Esophagus muscularis mucosa (tissue), 4 donors: ENCODE measurements around the gene MRPL23. TPM values are rescaled to one million over a fixed set of nuclear protein-coding genes. Genes with fewer than 3 reads are reported as not detected.

ENCODE experiments used
- DNase-seq: peaks from one replicate; pipeline ENCODE4 v3.0.0-alpha.2; 2017; ENCODE audit errors: extremely low spot score
- H3K27ac ChIP-seq, 4 donors: fragments of 200-600 bp; sonication (generic); replicated peaks in 1 of 4; 1 replicate in 3 of 4; 2 replicates in 1 of 4; pipeline ENCODE4 v1.5.1; 2016 to 2019; ENCODE audit warnings: mild to moderate bottlenecking in 1 of 4
- H3K27me3 ChIP-seq, 4 donors: fragments of 200-600 bp; sonication (generic); one replicate each; pipeline versions ENCODE4 v1.5.1 to v1.6.0; 2016 to 2019
- H3K36me3 ChIP-seq, 4 donors: fragments of 200-600 bp; sonication (generic); one replicate each; pipeline ENCODE4 v1.5.1; 2016 to 2019
- H3K4me1 ChIP-seq, 4 donors: fragments of 200-600 bp; sonication (generic); one replicate each; pipeline ENCODE4 v1.5.1; 2016 to 2019
- H3K4me3 ChIP-seq, 4 donors: fragments of 200-600 bp; sonication (generic); 1 replicate in 2 of 4; 2 replicates in 2 of 4; pipeline ENCODE4 v1.5.1; 2016 to 2019; ENCODE audit warnings: mild to moderate bottlenecking in 4 of 4, moderate library complexity in 1 of 4
- H3K9me3 ChIP-seq, 4 donors: fragments of 200-600 bp; sonication (generic); 1 replicate in 3 of 4; 2 replicates in 1 of 4; pipeline ENCODE4 v1.5.1; 2016 to 2019
- EP300 ChIP-seq: sonication (generic); formaldehyde crosslinking; IDR thresholded peaks from one replicate; pipeline ENCODE4 v1.6.1; 2017; ENCODE audit warnings: antibody characterized with exemption
- POLR2A ChIP-seq: fragments of 450-650 bp; IDR thresholded peaks from one replicate; pipeline ENCODE4 v1.6.1; 2017; ENCODE audit warnings: antibody characterized with exemption, moderate library complexity, mild to moderate bottlenecking, low read depth
- POLR2AphosphoS5 ChIP-seq, 2 donors: sonication (generic); formaldehyde crosslinking; IDR thresholded peaks; one replicate each; pipeline ENCODE4 v1.6.1; 2017; ENCODE audit warnings: antibody characterized with exemption in 2 of 2
- WGBS: methylation state at CpG from one replicate; pipeline ENCODE4 v1.1.5; 2018; 5-methylcytosine and 5-hydroxymethylcytosine counted together
- intact Hi-C: fragments of 100-400 bp; cut with DNase I; formaldehyde crosslinking; loops from one replicate; pipeline ENCODE4 v1.15.1; 2023
- total RNA-seq, 4 donors: library from RNA; depleted of rRNA; stranded (reverse); fragments of >200 nt; gene quantifications; one replicate each; pipeline versions ENCODE4 v1.1.0 to v1.2.1, GENCODE V29; 2016
- TF ChIP-seq, protein P1 (sequence below), 3 experiments: fragments of 200-600 bp in 2 of 3; fragments of 450-650 bp in 1 of 3; sonication (generic) in 2 of 3; IDR thresholded peaks; one replicate each; pipeline ENCODE4 v1.5.1; 2017 to 2019; ENCODE audit warnings: antibody characterized with exemption in 3 of 3, mild to moderate bottlenecking in 2 of 3, moderate library complexity in 1 of 3

Gene MRPL23
- total RNA-seq, 4 donors from 2014 or later = 82.0 to 153 (median 92.4) TPM

DNA sequence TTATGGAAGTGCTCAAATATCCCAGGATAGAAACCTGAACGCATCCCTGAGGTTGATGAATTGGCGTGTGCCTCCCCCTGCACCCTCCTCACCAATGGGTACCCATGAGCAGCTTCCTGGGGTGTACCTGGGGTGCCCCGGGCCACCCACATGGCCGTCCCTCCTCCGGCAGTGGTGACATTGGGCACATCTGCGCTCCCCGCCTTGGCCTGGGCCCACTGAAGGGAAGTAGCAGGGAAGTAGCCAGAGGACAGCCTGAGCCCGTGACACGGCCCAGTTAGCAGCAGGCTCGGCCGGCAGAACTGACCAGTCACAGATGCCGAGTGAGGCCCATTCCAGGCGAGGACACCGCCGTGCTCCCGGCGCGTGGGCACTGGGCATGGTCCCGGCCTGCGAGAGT lies 16.7 kb downstream of the MRPL23 start:
- no peaks in the 10 kb centered on the region for H3K36me3 ChIP-seq
- H3K9me3 ChIP-seq = no peaks in the 10 kb centered on the region
- intact Hi-C loops = no loop called here
- H3K27me3 ChIP-seq = no peaks in the 10 kb centered on the region
- no peak overlapping the region for H3K27ac ChIP-seq
- TF ChIP-seq EP300 (no peak), POLR2AphosphoS5 (IDR thresholded peaks at IDR 0.05) (no peak), POLR2A (no peak)
- TF ChIP-seq, protein P1, sequence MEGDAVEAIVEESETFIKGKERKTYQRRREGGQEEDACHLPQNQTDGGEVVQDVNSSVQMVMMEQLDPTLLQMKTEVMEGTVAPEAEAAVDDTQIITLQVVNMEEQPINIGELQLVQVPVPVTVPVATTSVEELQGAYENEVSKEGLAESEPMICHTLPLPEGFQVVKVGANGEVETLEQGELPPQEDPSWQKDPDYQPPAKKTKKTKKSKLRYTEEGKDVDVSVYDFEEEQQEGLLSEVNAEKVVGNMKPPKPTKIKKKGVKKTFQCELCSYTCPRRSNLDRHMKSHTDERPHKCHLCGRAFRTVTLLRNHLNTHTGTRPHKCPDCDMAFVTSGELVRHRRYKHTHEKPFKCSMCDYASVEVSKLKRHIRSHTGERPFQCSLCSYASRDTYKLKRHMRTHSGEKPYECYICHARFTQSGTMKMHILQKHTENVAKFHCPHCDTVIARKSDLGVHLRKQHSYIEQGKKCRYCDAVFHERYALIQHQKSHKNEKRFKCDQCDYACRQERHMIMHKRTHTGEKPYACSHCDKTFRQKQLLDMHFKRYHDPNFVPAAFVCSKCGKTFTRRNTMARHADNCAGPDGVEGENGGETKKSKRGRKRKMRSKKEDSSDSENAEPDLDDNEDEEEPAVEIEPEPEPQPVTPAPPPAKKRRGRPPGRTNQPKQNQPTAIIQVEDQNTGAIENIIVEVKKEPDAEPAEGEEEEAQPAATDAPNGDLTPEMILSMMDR (IDR thresholded peaks at IDR 0.05) = no peak
- DNase-seq = no peak
- no peaks in the 10 kb centered on the region for H3K4me1 ChIP-seq
- WGBS = no CpG with 5 or more reads among the region's 20 CpGs
- H3K4me3 ChIP-seq = no peak overlapping the region

DNA sequence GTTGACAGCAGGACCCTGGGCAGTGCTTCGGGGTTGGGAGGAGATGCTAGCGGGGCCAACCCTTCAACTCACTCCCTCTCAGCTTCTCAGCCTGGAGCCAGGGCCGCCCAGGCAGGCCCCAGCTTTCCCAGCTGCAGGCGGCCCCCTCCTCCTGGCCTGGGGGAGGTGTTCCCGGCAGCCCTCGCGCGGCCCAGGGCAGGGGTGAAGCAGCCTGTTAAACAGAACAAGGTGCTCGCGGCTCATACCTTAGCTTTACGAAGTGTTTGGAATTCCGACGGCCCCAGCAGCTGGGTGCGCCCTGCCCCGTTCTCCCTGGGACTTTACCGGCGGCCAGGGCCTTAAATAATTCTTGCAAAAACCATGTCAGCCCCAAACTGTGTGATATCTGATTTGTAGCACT lies 17.2 kb downstream of the MRPL23 start:
- WGBS = no CpG with 5 or more reads among the region's 17 CpGs
- Histone ChIP-seq H3K27ac (no peak overlapping the region), H3K36me3 (no peaks in the 10 kb centered on the region), H3K27me3 (no peaks in the 10 kb centered on the region), H3K4me1 (no peaks in the 10 kb centered on the region), H3K9me3 (no peaks in the 10 kb centered on the region), H3K4me3 (no peak overlapping the region)
- intact Hi-C loops = no loop called here
- TF ChIP-seq, protein P1 (IDR thresholded peaks at IDR 0.05) = no peak
- TF ChIP-seq POLR2AphosphoS5 (IDR thresholded peaks at IDR 0.05) = no peak
- TF ChIP-seq EP300 = no peak
- no peak for TF ChIP-seq POLR2A
- no peak for DNase-seq

DNA sequence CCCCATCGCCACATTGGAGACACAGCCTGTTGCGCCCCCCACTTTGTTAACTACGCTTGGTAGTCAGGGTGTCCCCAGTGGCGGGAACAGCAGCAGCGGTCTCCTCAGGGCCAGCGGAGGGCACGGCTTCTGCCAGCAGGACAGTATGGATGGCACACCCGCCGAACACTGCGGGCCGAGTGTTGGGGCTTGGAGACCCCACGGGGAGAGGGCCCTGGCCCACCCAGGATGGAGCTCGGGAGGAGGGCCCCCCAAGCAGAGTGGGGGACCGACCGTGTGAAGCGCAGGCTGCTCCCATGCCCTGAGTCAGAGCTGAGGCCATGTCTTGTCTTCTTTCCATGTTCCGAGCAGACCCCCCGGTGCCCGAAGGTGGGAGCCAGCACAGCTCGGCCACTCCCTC lies 17.8 kb downstream of the MRPL23 start:
- H3K36me3 ChIP-seq = no peaks in the 10 kb centered on the region
- H3K4me3 ChIP-seq = no peak overlapping the region
- no peak overlapping the region for H3K27ac ChIP-seq
- TF ChIP-seq, protein P1 (IDR thresholded peaks at IDR 0.05) = no peak
- no peak for TF ChIP-seq POLR2A
- TF ChIP-seq POLR2AphosphoS5 (IDR thresholded peaks at IDR 0.05) = no peak
- TF ChIP-seq EP300 = no peak
- H3K9me3 ChIP-seq = no peaks in the 10 kb centered on the region
- H3K27me3 ChIP-seq = no peaks in the 10 kb centered on the region
- intact Hi-C loops = no loop called here
- no peak for DNase-seq
- H3K4me1 ChIP-seq = no peaks in the 10 kb centered on the region
- no CpG with 5 or more reads among the region's 20 CpGs for WGBS

DNA sequence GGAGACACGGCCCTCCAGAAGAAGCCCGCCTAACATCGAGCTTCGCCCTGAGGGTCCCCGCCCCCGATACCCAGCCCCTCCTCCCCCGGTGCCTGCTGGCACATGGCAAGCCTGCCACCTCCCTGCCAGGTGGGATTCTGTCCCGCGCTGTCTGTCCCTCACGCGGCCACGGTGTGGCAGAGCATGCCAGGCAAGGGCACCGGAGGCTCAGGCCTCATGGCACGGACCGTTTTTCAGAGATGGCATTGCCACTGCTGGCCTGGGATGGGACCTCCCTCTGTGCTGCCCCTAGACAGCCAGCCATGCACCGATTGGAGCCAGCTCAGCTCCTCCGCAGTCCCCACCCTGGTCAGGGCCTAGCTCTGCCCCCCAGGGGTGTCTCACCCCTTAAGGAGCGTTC lies 19.4 kb downstream of the MRPL23 start:
- H3K4me1 ChIP-seq = no peaks in the 10 kb centered on the region
- no peaks in the 10 kb centered on the region for H3K27me3 ChIP-seq
- H3K4me3 ChIP-seq = no peak overlapping the region
- DNase-seq = no peak
- intact Hi-C loops = no loop called here
- H3K36me3 ChIP-seq = no peaks in the 10 kb centered on the region
- no peak overlapping the region for H3K27ac ChIP-seq
- no CpG with 5 or more reads among the region's 18 CpGs for whole genome bisulfite sequencing
- no peaks in the 10 kb centered on the region for H3K9me3 ChIP-seq
- no peak for TF ChIP-seq EP300
- no peak for TF ChIP-seq POLR2A
- no peak for TF ChIP-seq POLR2AphosphoS5 (IDR thresholded peaks at IDR 0.05)
- TF ChIP-seq, protein P1 (IDR thresholded peaks at IDR 0.05) = no peak

DNA sequence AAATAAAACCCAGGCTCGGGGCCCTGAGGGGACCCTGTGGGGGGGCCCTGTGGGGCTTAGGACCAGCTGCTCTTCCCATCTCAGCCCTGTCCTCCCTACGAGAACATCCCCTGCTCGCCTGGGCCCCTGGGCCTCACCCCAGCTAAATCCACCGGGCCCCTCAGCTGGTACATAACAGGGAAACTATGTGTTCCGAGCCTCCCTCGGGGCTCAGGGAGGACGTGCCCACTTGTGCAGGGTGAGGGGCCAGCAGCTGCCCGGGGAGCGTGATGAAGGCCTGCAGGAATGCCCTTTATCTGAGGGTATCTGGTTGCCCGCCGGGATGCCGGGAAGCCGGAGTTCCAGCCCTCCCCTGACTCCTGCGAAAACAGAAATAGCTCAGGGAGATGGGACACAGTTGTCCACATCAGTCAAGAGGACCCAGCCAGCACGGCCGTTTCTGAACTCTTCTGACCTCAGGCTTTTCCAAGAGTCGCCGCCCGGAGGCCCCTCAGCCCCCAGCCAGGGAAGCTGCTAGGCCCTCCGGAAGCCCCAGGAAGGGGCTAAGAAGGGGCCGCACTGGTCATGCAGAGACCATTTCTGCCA lies 20.6 kb downstream of the MRPL23 start:
- no peak for DNase-seq
- Histone ChIP-seq H3K27me3 (no peaks in the 10 kb centered on the region), H3K27ac (no peak overlapping the region), H3K4me3 (no peak overlapping the region), H3K4me1 (no peaks in the 10 kb centered on the region), H3K36me3 (no peaks in the 10 kb centered on the region), H3K9me3 (no peaks in the 10 kb centered on the region)
- no CpG with 5 or more reads among the region's 21 CpGs for WGBS
- intact Hi-C loops = no loop called here
- TF ChIP-seq, protein P1 (IDR thresholded peaks at IDR 0.05) = no peak
- TF ChIP-seq EP300 = no peak
- no peak for TF ChIP-seq POLR2A
- TF ChIP-seq POLR2AphosphoS5 (IDR thresholded peaks at IDR 0.05) = no peak
